ENCODE results near the gene ANKS3. TPM values are rescaled to one million over a fixed set of nuclear protein-coding genes. Genes with fewer than 3 reads are reported as not detected.
A peak's percentile ranks its signal among the peaks of the same experiment; 100 is the strongest.

The ANKS3 gene
- total RNA-seq, 1 donor from 2014 or later: 43.5 TPM

DNA sequence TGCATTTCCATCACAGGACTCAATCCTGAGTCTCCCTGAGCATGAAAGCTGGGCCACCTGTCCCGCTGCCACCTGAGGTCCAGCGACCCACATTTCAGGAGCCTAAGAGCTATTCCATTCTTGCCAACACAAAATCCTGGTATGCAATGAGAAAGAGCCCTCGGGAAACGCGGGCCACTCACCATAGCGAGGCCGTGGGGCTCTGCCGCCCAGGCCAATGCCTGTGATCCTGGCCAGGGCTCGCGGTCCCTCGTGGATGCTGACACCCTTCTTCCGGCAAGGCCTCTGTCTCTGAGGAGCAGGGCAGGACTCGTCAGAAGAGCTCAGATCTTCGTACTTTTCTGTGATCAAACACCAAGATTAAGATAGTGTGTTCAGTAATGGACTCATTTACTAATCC is 29.2 kb downstream of the ANKS3 start:
- Mint-ChIP-seq H3K36me3 (ENCODE audit: unreplicated experiment) (no peaks in the 10 kb centered on the region), H3K9me3 (ENCODE audit: unreplicated experiment) (peaks cover 10% of the 10 kb centered on the region), H3K4me3 (ENCODE audit: unreplicated experiment) (no peak overlapping the region), H3K27ac (ENCODE audit: unreplicated experiment) (peak overlapping the region; percentile 59), H3K4me1 (ENCODE audit: low read depth, unreplicated experiment) (peaks cover 12% of the 10 kb centered on the region), H3K27me3 (ENCODE audit: unreplicated experiment) (peaks cover 11% of the 10 kb centered on the region)
- no peak for DNase-seq
- TF ChIP-seq, protein P1, sequence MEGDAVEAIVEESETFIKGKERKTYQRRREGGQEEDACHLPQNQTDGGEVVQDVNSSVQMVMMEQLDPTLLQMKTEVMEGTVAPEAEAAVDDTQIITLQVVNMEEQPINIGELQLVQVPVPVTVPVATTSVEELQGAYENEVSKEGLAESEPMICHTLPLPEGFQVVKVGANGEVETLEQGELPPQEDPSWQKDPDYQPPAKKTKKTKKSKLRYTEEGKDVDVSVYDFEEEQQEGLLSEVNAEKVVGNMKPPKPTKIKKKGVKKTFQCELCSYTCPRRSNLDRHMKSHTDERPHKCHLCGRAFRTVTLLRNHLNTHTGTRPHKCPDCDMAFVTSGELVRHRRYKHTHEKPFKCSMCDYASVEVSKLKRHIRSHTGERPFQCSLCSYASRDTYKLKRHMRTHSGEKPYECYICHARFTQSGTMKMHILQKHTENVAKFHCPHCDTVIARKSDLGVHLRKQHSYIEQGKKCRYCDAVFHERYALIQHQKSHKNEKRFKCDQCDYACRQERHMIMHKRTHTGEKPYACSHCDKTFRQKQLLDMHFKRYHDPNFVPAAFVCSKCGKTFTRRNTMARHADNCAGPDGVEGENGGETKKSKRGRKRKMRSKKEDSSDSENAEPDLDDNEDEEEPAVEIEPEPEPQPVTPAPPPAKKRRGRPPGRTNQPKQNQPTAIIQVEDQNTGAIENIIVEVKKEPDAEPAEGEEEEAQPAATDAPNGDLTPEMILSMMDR (IDR thresholded peaks at IDR 0.05; ENCODE audit: partially characterized antibody, unreplicated experiment): no peak

DNA sequence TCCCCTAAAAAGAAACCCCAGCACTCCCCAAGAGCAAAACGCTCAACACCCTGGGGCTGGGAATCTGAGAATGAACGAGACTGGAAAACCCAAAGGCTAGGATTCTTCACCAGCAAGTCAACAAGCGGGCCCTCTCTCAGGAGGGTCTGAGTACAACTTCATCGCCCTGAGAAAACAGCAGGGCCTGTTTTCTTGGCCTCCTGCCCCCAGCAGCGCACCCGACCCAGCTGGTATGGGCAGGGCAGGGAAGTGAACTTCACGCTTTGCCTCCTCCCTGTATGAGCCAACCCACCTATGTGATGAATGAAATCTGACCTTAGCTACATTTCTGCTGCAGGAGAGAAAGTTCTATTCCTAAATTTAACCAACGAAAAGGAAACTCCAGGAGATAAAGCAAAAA is 29.6 kb downstream of the ANKS3 start:
- Mint-ChIP-seq H3K27me3 (ENCODE audit: unreplicated experiment) (peaks cover 16% of the 10 kb centered on the region), H3K9me3 (ENCODE audit: unreplicated experiment) (peaks cover 14% of the 10 kb centered on the region), H3K4me3 (ENCODE audit: unreplicated experiment) (no peak overlapping the region), H3K27ac (ENCODE audit: unreplicated experiment) (peak overlapping the region; percentile 59), H3K4me1 (ENCODE audit: low read depth, unreplicated experiment) (peaks cover 12% of the 10 kb centered on the region), H3K36me3 (ENCODE audit: unreplicated experiment) (peaks cover 4% of the 10 kb centered on the region)
- TF ChIP-seq, protein P1 (IDR thresholded peaks at IDR 0.05; ENCODE audit: partially characterized antibody, unreplicated experiment): no peak
- no peak for DNase-seq

DNA sequence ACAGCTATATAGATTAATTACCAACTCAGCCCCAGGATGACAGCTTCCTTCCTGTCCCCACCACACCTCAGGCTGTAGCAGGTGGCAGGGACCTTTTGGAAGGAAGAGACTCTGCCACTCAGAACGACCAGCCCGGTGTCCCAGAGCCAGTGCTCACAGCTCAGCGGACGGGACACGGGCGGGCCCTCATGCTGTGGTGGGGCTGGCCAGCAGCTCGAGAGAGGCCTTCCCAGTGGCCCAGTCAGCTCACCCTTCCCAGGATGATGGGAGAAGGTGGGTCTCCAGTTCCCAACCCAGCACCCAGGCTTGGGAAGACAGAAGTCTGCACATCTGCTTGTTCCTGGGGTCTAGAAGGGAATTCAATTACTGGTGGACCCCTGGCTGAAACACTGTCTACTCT is 30.2 kb downstream of the ANKS3 start:
- no peak overlapping the region for H3K27ac Mint-ChIP-seq (ENCODE audit: unreplicated experiment)
- peaks cover 7% of the 10 kb centered on the region for H3K36me3 Mint-ChIP-seq (ENCODE audit: unreplicated experiment)
- peaks cover 12% of the 10 kb centered on the region for H3K4me1 Mint-ChIP-seq (ENCODE audit: low read depth, unreplicated experiment)
- no peak for DNase-seq
- peaks cover 17% of the 10 kb centered on the region for H3K27me3 Mint-ChIP-seq (ENCODE audit: unreplicated experiment)
- TF ChIP-seq, protein P1 (IDR thresholded peaks at IDR 0.05; ENCODE audit: partially characterized antibody, unreplicated experiment): no peak
- H3K9me3 Mint-ChIP-seq (ENCODE audit: unreplicated experiment): peaks cover 16% of the 10 kb centered on the region
- H3K4me3 Mint-ChIP-seq (ENCODE audit: unreplicated experiment): no peak overlapping the region

DNA sequence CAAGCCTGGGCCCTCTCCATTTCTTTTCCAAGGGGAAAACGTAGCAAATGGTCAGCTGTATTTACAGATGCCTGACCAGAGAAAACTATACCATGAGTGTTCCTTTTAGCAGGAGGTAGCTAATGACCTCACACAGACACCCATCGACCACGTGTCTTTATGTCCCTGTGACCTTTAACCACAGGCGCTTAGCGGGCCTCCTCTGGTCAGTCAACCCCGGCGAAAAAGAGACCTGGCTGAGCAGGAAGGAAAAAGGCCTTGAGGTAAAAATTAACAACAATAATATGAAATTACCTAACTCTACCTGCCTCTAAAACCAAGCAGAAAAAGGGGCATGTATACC is 31.6 kb downstream of the ANKS3 start:
- peaks cover 10% of the 10 kb centered on the region for H3K4me1 Mint-ChIP-seq (ENCODE audit: low read depth, unreplicated experiment)
- no peak for DNase-seq
- TF ChIP-seq, protein P1 (IDR thresholded peaks at IDR 0.05; ENCODE audit: partially characterized antibody, unreplicated experiment): no peak
- no peak overlapping the region for H3K4me3 Mint-ChIP-seq (ENCODE audit: unreplicated experiment)
- H3K9me3 Mint-ChIP-seq (ENCODE audit: unreplicated experiment): peaks cover 14% of the 10 kb centered on the region
- H3K27me3 Mint-ChIP-seq (ENCODE audit: unreplicated experiment): peaks cover 14% of the 10 kb centered on the region
- peaks cover 7% of the 10 kb centered on the region for H3K36me3 Mint-ChIP-seq (ENCODE audit: unreplicated experiment)
- H3K27ac Mint-ChIP-seq (ENCODE audit: unreplicated experiment): no peak overlapping the region

DNA sequence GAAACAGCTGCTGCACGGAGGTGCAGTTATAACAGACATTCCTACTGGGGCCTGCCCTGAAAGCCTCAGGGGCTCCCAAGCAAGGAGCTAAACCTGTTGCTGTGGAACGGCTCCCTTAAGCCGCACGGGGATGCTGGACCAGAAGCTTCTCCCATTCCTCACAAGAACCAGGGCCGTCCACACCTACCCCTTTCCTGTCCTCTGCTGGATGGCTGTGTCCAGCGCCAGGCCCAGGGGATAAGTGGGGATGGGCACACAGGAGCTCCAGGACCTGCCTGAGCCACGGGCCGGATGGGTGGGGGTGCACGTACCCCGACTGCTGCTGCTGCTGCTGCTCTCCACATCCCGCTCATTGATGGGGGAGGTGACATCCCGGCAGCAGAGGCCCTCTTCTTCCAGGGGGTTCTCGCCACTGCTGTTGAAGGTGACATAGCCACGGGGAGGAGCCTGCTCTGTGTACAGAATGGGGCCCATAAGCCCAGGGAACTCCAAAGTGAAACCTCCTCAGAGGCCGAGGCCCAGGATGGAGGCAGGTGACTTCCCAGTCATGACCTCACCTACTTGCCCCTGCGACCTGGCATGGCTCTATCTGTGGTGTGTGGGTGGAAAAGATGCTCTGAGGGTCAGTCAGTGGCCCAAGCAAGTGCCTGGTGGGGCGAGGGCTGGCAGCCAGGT is 32.1 kb downstream of the ANKS3 start:
- Mint-ChIP-seq H3K27ac (ENCODE audit: unreplicated experiment) (no peak overlapping the region), H3K9me3 (ENCODE audit: unreplicated experiment) (peaks cover 13% of the 10 kb centered on the region), H3K36me3 (ENCODE audit: unreplicated experiment) (peaks cover 7% of the 10 kb centered on the region), H3K4me3 (ENCODE audit: unreplicated experiment) (no peak overlapping the region), H3K27me3 (ENCODE audit: unreplicated experiment) (peaks cover 10% of the 10 kb centered on the region), H3K4me1 (ENCODE audit: low read depth, unreplicated experiment) (peaks cover 7% of the 10 kb centered on the region)
- TF ChIP-seq, protein P1 (IDR thresholded peaks at IDR 0.05; ENCODE audit: partially characterized antibody, unreplicated experiment): no peak
- no peak for DNase-seq
